K562 (cell line): ENCODE measurements around the gene SLC2A8. TPM values are rescaled to one million over a fixed set of nuclear protein-coding genes. Genes with fewer than 3 reads are reported as not detected.

ENCODE experiments used
- BCL6 ChIP-seq: fragments of 250-450 bp; sonication (Bioruptor Pico); IDR thresholded peaks from 2 replicates; pipeline ENCODE4 v1.4.0; 2020
- CBFB ChIP-seq: sonication (generic); formaldehyde crosslinking; IDR thresholded peaks from 2 replicates; pipeline ENCODE4 v1.4.0; 2020; ENCODE audit warnings: mild to moderate bottlenecking, missing genetic modification reagents
- CREB3L1 ChIP-seq: fragments of 450-650 bp; IDR thresholded peaks from 2 replicates; pipeline ENCODE4 v1.6.1; 2014; ENCODE audit warnings: low read depth, mild to moderate bottlenecking, moderate library complexity, borderline replicate concordance
- E4F1 ChIP-seq: fragments of 250-450 bp; sonication (Bioruptor Pico); IDR thresholded peaks from 2 replicates; pipeline ENCODE4 v1.5.0; 2021; ENCODE audit warnings: mild to moderate bottlenecking, borderline replicate concordance
- KLF10 ChIP-seq: fragments of 250-450 bp; sonication (Bioruptor Pico); IDR thresholded peaks from 2 replicates; pipeline ENCODE4 v1.6.1; 2021; ENCODE audit warnings: matching md5 sums
- MCM2 ChIP-seq: fragments of 450-650 bp; IDR thresholded peaks from 2 replicates; pipeline ENCODE4 v1.6.1; 2017; ENCODE audit warnings: low read depth, mild to moderate bottlenecking
- MTA1 ChIP-seq: fragments of 450-650 bp; IDR thresholded peaks from 2 replicates; pipeline ENCODE4 v1.6.1; 2017; ENCODE audit warnings: borderline replicate concordance
- NFXL1 ChIP-seq: fragments of 450-650 bp; formaldehyde crosslinking; IDR thresholded peaks from 2 replicates; pipeline ENCODE4 v1.4.0; 2021; ENCODE audit warnings: mild to moderate bottlenecking
- PREB ChIP-seq: sonication (generic); formaldehyde crosslinking; IDR thresholded peaks from 2 replicates; pipeline ENCODE4 v1.8.1; 2023; ENCODE audit warnings: mild to moderate bottlenecking, missing genetic modification reagents
- RCOR1 ChIP-seq, 2 experiments: IDR thresholded peaks; 2 replicates each; pipeline ENCODE4 v1.6.1; 2012; ENCODE audit warnings: low read depth in 2 of 2, low read length in 2 of 2, borderline replicate concordance in 1 of 2, improper control_type of control experiment in 1 of 2
- SOX6 ChIP-seq: fragments of 450-650 bp; IDR thresholded peaks from 2 replicates; pipeline ENCODE4 v1.6.1; 2014; ENCODE audit warnings: mild to moderate bottlenecking
- TFAP4 ChIP-seq: sonication (generic); formaldehyde crosslinking; IDR thresholded peaks from 2 replicates; pipeline ENCODE4 v1.8.0; 2022; ENCODE audit warnings: missing genetic modification reagents, mild to moderate bottlenecking, moderate library complexity, borderline replicate concordance
- TFE3 ChIP-seq: fragments of 450-650 bp; formaldehyde crosslinking; IDR thresholded peaks from 2 replicates; pipeline ENCODE4 v1.4.0; 2020; ENCODE audit warnings: mild to moderate bottlenecking, mixed read lengths
- ZBTB5 ChIP-seq: fragments of 450-650 bp; IDR thresholded peaks from 2 replicates; pipeline ENCODE4 v1.6.1; 2017; ENCODE audit warnings: antibody characterized with exemption
- ZNF511 ChIP-seq: sonication (generic); formaldehyde crosslinking; IDR thresholded peaks from 2 replicates; pipeline ENCODE4 v1.8.0; 2022; ENCODE audit warnings: mild to moderate bottlenecking, missing genetic modification reagents
- polyA plus RNA-seq, 8 experiments: library from polyadenylated mRNA; depleted of rRNA in 4 of 8; stranded (reverse) in 5 of 8; unstranded in 3 of 8; fragments of >200 nt; fragmentation: Nextera tagmentation in 2 of 8; fragmentation: Illumina TruSeq in 1 of 8; extraction: Ambion mirVana in 2 of 8; extraction: Trizol in 1 of 8; gene quantifications; 2 replicates each; pipeline versions ENCODE4 v1.2.1 to v1.2.3, GENCODE V29; 2011 to 2014; ENCODE audit warnings: inconsistent platforms in 1 of 8, missing spikeins in 1 of 8
- total RNA-seq, 7 experiments: library from RNA; depleted of rRNA in 6 of 7; stranded (reverse); fragments of >200 nt in 6 of 7; fragmentation: Illumina TruSeq in 2 of 7; extraction: Trizol in 2 of 7; gene quantifications; 2 replicates each; pipeline versions ENCODE4 v1.2.1 to v1.2.3, GENCODE V29; 2011 to 2021; ENCODE audit warnings: low replicate concordance in 1 of 7

SLC2A8 gene
- total and polyA plus RNA-seq, 9 of the 15 experiments (the other 6 are each of a cell fraction or from before 2014, with no cell fraction given): 0.13 to 12.9 (median 5.2) TPM

GRCh38 chr9:127422133-127422782 lies 25.3 kb downstream of the SLC2A8 start (continued):
- 0 out of 2 replicates have a peak, but pooled peaks have one; percentile 29 for TF ChIP-seq CREB3L1
- no peak for TF ChIP-seq PREB (CRISPR knock-in tag)
- TF ChIP-seq ZNF511 (CRISPR knock-in tag): no peak
- peak in 1 of 2 experiments; percentile 55; a peak in 1 of 4 replicates for TF ChIP-seq RCOR1 (IDR thresholded peaks at IDR 0.05; ENCODE audit: borderline replicate concordance in 1 of 2, low read depth in 2 of 2, low read length in 2 of 2)
- no peak for TF ChIP-seq MTA1
- TF ChIP-seq TFE3: peak; percentile 37; the same call in 1 of the 2 replicates
- no peak for TF ChIP-seq E4F1
- no peak for TF ChIP-seq NFXL1 (CRISPR knock-in tag)
- TF ChIP-seq SOX6: 0 out of 2 replicates have a peak, but pooled peaks have one; percentile 16
- TF ChIP-seq ZBTB5: no peak
- no peak for TF ChIP-seq KLF10 (CRISPR knock-in tag)
- no peak for TF ChIP-seq MCM2
- TF ChIP-seq BCL6 (CRISPR knock-in tag): no peak
- TF ChIP-seq CBFB (CRISPR knock-in tag): no peak
- peak; percentile 44; the same call in 1 of the 2 replicates for TF ChIP-seq TFAP4 (CRISPR knock-in tag)
